Stimulated activated CD4-positive, alpha-beta T cell treated with anti-CD3 and anti-CD28 coated beads, Interleukin-12 subunit alpha, Interleukin-12 subunit beta, amount 100 ng/mL, for 4 hours (primary cell): Measurements from ENCODE around the gene HAUS5.
A peak's percentile ranks its signal among the peaks of the same experiment; 100 is the strongest.

Source experiments
- DNase-seq: peaks from one replicate; pipeline ENCODE4 v3.0.0-alpha.2; 2020

Gene HAUS5

DNA sequence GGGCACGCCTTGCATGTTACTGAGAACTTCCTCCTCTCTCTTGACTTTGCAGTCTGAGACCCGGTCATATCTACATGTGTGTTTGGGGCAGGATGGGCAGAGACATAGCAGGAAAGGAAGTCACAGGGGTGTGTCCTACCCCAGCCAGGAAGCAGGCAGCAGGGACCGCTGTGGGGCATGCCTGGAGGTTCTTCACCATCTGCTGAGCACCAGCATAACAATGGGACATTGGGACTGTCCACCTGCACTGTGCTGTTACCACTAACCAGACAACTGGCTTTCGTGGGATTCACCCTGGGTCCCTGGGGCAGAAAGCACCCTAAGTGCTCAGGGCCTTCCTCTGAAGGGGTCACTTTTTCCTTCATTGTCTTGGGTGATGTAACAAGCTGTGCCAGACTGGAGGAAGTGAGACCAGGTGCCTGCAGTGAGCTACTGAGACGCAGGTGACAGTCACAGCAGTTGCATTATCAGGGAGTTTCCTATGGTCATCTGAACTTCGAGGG, 2.6 kb upstream of the HAUS5 start:
- DNase-seq = no peak

DNA sequence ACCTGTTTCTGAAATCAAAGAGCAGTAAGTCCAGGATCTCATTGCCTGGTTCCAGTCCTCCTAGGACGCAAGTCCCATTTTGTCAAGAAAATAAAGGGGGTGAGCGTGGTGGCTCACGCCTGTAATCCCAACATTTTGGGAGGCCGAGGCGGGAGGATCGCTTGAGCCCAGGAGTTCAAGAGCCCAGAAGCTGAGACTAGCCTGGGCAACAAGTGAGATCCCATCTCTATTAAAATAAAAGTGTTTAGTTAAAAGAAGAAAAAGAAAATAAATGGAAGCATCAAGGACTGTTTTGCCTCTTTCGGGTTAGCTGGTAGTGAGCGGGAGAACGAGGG, 344 bp upstream of the HAUS5 start:
- DNase-seq = no peak

DNA sequence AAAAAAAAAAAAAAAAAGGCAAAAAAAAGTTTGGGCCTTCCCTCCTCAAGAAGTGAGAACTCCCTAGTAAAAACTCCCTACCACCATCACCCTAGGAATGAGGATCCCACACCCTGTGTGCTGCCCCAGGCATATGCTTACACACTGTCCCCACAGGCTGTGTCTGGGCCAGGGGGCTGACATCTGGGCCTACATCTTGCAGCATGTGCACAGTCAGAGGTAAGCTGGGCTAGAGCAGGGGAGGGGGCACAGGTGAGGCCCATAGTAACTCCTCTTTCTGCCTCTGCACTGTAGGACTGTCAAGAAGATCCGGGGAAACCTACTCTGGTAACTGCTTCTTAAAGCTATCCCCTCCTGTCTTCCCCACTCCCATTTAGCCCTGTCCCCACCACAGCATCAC, 1.0 kb downstream of the HAUS5 start:
- no peak for DNase-seq

DNA sequence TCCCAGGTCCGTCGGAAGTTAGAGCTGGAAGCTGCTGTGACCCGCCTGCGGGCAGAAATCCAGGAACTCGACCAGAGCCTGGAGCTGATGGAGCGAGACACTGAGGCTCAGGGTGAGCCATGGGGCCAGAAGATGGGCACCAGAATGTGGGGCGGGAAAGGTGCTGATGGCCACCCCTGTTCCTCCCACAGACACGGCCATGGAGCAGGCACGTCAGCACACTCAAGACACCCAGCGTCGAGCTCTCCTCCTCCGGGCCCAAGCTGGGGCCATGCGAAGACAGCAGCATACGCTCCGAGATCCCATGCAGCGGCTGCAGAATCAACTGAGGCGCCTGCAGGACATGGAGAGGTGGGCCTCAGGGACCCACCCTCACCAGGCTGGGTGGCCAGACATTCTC, 2.5 kb downstream of the HAUS5 start:
- no peak for DNase-seq

DNA sequence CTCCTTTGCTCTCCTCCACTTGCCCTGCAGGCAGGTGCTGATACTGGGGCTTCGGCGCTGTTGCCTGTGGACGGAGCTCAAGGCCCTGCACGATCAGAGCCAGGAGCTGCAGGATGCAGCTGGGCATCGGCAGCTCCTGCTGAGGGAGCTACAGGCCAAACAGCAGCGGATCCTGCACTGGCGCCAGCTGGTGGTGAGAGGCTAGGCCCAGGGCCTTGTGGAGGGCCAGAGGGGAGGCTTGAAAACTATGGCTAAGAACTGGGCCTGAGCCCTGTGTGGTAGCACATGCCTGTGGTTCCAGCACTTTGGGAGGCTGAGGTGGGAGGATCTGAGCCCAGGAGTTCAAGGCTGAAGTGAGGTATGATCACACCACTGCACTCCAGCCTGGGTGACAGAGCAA, 6.3 kb downstream of the HAUS5 start:
- no peak for DNase-seq

DNA sequence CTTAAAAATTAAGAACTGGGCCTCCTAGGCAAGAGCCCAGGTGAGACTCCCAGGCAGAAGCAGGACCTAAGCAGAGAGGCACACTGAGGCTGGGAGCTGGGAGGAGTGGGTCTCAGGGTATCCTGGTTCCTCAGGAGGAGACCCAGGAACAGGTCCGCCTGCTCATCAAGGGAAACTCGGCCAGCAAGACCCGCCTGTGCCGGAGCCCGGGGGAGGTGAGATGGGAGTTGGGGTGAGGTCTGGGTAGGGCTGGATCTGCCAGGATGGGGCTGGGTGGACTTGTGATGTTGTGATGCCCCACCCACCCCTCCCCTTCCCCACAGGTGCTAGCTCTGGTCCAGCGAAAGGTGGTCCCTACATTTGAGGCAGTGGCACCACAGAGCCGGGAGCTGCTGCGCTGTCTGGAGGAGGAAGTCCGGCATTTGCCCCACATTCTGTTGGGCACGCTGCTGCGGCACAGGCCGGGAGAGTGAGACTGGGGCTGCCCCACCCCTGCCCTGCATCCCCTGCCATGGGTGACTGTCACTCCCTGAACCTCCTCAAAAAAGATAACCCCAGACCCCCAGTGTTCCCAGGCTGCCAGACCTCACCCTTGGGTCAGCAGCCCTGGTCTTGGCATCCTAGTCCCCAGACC, 6.9 kb downstream of the HAUS5 start:
- no peak for DNase-seq

DNA sequence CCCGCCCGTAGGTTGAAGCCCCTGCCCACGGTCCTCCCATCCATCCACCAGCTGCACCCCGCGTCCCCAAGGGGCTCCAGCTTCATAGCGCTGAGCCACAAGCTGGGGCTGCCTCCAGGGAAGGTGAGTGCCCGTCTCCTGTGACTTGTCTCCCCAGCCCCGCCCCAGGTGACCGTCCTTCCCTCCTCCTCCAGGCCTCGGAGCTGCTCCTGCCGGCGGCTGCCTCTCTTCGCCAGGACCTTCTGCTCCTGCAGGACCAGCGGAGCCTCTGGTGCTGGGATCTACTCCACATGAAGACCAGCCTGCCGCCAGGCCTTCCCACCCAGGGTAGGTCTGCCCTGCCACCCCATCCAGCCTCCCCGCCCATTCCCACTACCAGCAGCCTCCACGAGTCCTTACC, 7.5 kb downstream of the HAUS5 start:
- no peak for DNase-seq

DNA sequence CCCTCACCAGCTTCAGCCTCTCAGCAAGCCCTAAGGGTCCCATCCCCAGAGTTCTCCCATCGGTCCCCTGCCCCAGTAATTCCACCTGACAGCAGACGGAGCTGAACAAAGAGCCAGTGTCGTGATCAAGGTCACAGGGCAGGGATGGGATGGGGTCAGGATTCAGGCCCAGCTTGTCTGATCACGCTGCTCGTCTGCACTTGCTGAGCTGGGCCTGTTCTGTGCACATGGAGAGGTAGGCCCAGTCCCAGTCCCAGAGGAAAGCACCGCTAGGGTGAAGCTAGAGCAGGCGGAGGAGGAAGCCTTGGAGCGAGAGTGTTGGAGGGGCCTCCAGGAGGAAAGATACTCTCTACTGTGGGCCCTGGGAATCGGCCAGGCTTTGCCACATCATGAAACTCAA, 9.2 kb downstream of the HAUS5 start:
- no peak for DNase-seq

DNA sequence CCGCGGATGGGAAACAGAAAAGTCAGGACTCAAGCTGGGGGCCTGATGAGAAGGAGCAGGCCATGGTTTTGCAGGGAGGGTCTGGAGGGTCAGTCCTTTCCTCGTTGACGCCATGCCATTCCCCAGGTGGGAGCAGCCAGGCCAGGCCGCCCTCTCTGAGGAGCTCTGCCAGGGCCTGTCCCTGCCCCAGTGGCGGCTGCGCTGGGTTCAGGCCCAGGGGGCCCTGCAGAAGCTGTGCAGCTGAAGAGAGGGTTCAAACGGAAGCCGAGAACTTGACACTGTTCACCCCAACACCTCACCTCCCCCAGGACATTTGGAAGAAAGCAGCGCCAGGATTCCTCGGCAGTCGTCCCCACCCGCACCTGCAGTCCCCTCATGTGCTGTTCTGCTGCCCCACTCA, 10.2 kb downstream of the HAUS5 start:
- DNase-seq = no peak

DNA sequence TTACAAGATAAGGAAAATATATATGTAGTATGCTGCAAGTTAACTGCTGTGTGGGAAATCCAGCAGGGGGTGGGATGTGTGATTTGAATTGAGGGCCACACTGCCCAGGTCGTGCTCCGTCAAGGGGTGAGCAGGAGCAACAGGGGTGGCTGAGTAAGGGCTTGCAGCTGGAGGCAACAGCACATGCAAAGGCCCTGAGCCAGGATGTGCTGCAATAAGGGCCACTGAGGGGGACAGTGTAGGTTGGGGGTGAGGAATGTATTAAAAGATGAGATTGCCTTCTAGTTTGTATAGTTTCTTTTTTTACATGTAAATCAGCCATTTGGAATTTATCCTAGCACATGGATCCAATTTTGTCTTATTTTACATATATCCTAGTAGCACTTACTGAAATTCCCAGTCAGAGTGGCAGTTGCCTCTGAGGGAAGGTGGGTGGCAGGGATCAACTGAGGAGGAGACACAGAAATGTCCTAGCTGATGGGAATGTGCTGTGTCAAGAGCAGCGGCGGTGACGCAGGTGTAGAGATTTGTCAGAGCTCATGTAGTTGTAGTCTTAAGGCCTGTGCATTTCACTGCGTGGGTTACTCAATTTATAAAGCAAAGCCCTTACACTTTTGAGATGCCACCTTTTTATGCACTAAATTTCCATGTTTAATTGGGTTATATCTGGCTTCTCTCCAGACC, 10.9 kb downstream of the HAUS5 start:
- no peak for DNase-seq

DNA sequence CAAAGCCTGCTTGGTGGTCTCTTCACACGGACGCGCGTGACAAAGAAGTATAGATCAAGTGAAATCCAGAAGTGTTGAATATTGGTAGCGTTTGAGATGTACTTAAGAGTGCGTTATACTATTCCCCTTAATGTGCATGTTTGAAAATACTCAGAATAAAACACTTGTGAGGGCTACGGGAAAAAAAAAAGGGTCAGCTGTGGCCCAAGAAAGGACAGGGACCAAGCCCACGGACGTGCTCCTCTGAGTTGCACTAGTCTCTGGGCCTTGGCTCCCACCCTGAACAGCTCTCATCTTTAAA, 15.7 kb downstream of the HAUS5 start:
- DNase-seq = no peak

DNA sequence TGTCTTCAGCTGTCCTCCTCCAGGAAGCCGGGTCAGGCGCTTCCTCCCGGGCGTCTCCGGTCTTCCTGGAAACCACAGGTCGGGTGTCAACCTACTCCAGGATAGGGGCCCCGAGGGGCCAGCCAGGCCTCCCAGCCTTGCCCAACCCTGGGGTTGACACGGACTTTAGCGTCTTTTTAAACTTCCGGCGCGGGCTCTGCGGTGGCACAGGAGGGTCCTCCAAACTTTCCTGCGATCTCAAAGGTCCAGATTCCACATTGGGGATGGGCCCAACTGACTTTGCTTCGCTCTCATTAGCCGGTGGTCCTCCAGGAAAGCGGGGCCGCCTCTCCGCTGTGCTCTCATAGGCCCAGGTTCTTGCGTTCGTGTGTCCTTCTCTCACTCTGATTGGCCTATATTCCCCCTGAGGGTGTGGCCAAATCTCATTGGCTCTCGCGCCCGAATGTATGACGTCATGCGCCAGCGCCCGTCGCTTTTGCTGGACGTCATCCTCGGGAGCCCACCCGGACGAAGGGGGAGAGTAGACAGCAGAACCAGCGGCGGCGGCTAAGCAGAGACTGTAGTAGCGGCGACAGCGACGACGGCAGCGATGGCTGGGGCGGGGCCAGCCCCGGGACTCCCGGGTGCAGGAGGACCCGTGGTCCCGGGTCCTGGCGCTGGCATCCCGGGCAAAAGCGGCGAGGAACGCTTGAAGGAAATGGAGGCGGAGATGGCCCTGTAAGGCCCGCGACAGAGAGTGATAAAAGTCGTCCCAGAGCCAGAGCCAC, 16.2 kb downstream of the HAUS5 start, which contains the start of gene RBM42:
TSS of gene RBM42 (plus strand) at position 472 of the 767 bp plus-strand sequence. CDS start at position 590, 118 bp downstream.
- DNase-seq = peak; percentile 93

DNA sequence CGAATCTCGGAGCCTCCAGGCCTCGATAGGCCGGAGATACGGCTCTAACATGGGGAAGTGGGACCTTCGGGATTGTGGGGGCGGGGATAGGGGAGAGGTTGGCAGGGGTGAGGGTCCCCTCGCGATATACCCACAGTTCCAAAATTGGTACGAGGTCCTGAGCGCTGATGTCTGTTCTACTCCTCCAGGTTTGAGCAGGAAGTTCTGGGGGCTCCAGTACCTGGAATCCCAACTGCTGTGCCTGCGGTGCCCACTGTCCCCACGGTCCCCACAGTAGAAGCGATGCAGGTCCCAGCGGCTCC, 16.7 kb downstream of the HAUS5 start:
- no peak for DNase-seq

DNA sequence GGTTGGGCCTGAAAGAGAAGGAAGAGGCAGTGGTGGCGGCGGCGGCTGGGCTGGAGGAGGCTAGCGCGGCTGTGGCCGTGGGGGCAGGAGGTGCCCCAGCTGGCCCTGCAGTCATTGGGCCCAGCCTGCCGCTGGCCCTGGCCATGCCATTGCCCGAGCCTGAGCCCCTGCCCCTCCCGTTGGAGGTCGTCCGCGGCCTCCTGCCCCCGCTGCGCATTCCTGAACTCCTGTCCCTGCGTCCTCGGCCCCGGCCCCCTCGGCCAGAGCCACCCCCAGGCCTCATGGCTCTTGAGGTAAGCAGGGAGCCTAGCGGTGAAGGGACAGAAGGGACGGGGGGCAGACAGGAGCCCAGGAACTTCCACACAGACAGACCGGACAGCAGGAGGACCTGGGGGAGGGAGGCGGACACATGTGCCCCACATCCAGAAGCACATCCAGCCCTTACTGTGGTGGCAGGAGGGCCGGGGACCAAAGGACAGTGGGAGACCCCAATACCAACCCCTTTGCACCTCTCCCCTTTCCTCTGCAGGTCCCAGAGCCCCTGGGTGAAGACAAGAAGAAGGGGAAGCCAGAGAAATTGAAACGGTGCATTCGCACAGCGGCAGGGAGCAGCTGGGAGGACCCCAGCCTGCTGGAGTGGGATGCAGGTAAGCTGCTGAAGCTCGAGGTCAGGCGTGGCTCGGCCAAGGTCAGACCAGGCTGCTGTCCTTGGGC, 21.3 kb downstream of the HAUS5 start:
- no peak for DNase-seq

DNA sequence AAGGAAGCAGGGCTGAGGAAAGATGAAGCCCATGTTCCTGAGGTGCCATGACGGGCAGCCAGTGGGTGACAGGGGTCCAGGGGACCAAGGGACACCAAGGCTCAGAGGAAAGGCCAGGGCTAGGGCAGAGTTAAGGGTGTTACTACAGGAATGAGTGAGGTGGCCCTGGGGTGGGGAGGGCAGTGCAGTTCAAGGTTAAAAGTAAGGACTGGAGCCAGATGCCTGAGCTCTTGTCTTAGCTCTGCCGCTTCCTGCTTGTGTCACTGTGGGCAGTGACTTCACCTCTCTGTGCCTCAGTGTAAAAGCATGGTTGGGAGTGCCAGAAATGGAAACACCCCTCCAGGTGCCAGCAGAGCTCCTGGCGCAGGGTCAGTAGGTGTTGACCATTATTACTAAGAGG, 24.1 kb downstream of the HAUS5 start:
- DNase-seq = no peak

DNA sequence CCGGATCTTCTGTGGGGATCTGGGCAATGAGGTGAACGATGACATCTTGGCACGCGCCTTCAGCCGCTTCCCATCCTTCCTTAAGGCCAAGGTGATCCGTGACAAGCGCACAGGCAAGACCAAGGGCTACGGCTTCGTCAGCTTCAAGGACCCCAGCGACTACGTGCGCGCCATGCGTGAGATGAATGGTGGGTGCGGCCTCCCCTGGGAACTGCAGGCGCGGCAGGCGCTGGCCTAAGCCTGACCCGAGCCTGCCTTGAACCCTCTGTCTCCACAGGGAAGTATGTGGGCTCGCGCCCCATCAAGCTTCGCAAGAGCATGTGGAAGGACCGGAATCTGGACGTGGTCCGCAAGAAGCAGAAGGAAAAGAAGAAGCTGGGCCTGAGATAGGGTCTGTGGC, 24.6 kb downstream of the HAUS5 start:
- DNase-seq = no peak

DNA sequence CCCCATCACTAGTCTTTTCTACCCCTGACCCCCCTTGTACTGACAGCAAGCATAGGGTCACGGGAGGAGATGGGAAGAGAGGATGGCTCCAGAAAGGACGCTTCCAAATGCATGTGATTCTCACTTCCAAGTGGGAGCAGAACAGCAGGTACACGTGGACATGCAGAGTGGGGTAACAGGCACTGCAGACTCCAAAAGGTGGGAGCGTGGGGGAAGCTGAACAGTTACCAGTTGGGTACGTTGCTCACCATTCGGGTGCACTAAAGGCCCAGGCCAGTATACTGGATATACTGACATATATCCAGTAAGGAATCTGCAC, 26.7 kb downstream of the HAUS5 start:
- DNase-seq = no peak

DNA sequence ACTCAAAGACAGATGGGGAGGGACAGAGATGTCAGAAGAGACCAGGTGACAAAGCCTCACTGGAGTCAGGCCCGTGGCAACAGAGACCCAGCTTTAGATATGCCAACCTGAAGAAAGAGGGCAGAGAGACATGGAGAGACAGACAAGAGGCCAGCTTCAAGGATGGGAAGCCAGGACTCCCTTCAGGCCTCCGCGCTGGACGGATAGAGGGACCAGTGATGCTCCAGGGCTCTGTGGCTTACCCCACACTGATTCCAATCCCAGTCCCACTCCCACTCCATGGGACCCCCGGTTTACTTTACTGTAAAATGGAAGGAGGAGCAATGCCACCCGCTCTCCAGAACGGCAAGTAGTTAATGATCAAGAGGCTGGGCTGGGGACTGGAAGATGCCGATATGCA, 27.3 kb downstream of the HAUS5 start:
- DNase-seq = no peak

DNA sequence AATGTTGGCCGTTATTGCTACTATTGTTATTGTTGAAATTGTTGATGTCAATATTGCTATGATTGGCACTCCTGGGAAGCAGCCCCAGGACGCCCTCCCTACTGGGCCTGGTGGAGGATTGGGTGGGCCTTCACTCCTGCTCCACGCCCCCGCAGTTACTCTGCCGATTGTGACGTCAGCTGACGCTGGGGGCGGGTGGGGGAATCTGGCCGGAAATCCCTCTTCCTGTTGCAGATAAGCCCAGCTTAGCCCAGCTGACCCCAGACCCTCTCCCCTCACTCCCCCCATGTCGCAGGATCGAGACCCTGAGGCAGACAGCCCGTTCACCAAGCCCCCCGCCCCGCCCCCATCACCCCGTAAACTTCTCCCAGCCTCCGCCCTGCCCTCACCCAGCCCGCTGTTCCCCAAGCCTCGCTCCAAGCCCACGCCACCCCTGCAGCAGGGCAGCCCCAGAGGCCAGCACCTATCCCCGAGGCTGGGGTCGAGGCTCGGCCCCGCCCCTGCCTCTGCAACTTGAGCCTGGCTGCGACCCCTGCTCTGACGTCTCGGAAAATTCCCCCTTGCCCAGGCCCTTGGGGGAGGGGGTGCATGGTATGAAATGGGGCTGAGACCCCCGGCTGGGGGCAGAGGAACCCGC, 29.1 kb downstream of the HAUS5 start, which contains the start of gene ETV2:
TSS of gene ETV2 (plus strand) at position 231 of the 637 bp plus-strand sequence. CDS start 716 bp downstream, outside the sequence.
- DNase-seq = peak; percentile 33

DNA sequence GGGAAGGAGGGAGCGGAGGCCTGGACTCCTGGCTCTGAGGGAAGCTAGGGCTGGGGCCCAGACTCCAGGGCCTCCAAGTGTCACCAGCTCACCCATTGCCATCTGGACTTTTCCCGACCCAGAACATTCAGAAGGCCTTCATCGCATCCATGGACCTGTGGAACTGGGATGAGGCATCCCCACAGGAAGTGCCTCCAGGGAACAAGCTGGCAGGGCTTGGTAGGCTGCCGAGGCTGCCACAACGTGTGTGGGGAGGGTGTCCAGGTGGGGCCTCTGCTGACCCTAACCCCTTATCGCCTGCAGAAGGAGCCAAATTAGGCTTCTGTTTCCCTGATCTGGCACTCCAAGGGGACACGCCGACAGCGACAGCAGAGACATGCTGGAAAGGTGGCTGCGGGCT, 29.8 kb downstream of the HAUS5 start:
- DNase-seq = no peak

DNA sequence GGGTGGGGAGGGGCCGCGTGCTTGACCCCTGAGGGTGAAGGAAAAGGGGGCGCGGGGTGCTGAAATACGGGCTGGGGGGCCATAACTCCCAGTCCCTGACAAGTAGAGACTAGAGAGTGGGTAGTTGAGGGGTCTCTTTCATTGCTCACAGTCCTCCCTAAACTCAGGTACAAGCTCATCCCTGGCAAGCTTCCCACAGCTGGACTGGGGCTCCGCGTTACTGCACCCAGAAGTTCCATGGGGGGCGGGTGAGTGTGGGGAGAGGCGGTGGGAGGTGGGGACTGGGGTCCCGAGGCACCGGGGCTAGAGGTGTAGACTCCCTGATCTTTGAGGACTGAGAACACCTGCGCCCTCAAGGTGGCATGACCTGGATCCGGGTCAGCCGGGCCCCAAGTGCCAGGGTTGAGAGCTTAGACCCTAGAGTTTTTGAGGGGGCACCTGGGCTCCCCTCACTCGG, 30.3 kb downstream of the HAUS5 start:
- no peak for DNase-seq

DNA sequence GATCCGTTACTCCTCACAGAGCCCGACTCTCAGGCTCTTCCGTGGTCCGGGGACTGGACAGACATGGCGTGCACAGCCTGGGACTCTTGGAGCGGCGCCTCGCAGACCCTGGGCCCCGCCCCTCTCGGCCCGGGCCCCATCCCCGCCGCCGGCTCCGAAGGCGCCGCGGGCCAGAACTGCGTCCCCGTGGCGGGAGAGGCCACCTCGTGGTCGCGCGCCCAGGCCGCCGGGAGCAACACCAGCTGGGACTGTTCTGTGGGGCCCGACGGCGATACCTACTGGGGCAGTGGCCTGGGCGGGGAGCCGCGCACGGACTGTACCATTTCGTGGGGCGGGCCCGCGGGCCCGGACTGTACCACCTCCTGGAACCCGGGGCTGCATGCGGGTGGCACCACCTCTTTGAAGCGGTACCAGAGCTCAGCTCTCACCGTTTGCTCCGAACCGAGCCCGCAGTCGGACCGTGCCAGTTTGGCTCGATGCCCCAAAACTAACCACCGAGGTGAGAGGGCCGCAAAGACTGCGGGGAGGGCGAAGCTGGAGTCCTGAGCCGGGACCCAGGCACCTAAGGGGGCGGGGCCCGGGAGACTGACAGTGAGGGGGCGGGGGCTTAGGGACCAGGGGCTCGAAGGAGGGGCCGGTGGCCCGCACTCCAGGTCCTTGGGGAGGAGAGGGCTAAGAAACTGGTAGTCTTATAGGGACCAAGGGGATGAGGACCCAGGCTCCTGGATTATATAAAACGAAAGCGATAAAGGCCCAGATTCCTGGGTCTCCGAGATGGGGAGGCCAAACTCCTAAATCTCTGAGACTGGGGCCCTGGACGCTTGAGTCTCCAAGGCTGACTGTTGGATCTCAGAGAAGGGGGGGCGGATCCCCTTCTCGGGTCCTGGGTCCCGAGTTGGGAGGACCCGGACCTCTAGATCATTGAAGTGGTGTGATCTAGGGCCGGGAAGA, 31.0 kb downstream of the HAUS5 start:
- DNase-seq = peak; percentile 71
